Cerebellar nuclear complex (tissue), 1 donor: ENCODE results near the gene PSMC3IP.
A peak's percentile ranks its signal among the peaks of the same experiment; 100 is the strongest.

ENCODE experiments used
- DNase-seq, 2 experiments: peaks; one replicate each; lab custom pipeline; 2025; lab: John Stamatoyannopoulos, UW

Gene PSMC3IP

GRCh38 chr17:42537826-42538451 is 39.6 kb downstream of the PSMC3IP start:
- DNase-seq = no peak

- DNase-seq = no peak
Measured at GRCh38 chr17:42537156-42537805, 40.2 kb downstream of the PSMC3IP start.

- DNase-seq = peak in 1 of 2 experiments; percentile 44
Measured at GRCh38 chr17:42536372-42537155, 41.0 kb downstream of the PSMC3IP start.

- peak in 1 of 2 experiments; percentile 24 for DNase-seq
Measured at GRCh38 chr17:42536048-42536371, 41.5 kb downstream of the PSMC3IP start, which contains the start of gene NAGLU. Gene NAGLU, plus strand, starts transcription at chr17:42536241. Its CDS starts 32 bp downstream, at chr17:42536273.

GRCh38 chr17:42535155-42536047 is 42.1 kb downstream of the PSMC3IP start:
- no peak for DNase-seq

GRCh38 chr17:42531455-42532354 is 45.8 kb downstream of the PSMC3IP start:
- DNase-seq = no peak

- no peak for DNase-seq
Measured at GRCh38 chr17:42530952-42531454, 46.5 kb downstream of the PSMC3IP start.

- no peak for DNase-seq
Measured at GRCh38 chr17:42529061-42529460, 48.5 kb downstream of the PSMC3IP start.

- no peak for DNase-seq
Measured at GRCh38 chr17:42527932-42528331, 49.6 kb downstream of the PSMC3IP start.

- DNase-seq = no peak
Measured at GRCh38 chr17:42526031-42526444, 51.5 kb downstream of the PSMC3IP start.

GRCh38 chr17:42525221-42525620 is 52.3 kb downstream of the PSMC3IP start:
- no peak for DNase-seq

GRCh38 chr17:42522798-42523278 is 54.7 kb downstream of the PSMC3IP start:
- no peak for DNase-seq
